ENCODE measurements around the gene DDX39B.

The DDX39B gene

DNA sequence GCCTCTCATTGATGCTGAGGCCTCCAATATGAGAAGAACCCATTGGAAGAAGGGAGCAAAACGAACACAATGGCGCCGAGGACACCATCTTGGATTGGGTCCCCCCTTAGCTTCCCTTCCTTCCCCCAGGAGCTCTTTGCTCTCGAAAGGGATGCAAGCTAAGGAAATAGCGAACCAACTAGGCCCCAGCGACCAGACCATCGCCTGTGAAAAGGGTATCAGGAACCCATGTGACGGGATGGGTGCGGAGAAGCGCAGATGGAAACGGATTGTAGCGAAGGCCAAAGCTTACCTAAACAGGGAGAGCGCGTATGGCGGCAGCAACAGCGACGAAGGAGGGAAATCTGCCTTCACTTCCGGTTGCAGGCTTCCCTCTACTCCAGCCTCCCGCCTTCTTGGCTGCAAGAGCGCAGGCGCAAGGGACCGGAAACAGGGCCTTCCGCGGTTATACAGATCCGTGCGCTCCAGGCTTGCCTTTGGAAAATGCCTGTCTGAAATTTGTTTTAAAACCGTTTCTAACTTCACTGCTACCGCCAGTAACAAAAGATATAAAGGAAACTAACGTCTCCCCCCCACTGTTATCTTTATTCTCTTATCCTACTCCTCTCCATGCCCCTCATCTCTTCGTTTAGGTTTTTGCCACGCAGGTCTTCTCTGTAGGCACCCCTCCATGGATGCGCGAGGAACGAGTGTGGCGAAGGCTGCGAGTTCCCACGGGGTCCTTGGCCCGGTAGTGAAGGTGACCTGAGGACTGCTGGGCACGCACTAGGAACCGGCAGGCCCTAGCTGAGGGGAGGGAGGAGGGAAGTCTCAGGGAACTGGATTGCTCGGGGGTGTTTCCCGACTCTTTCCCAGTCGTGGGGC, at the start of gene DDX39B (continued):
- TF ChIP-seq ZNF211 (tag by site-specific recombination; IDR thresholded peaks at IDR 0.05; ENCODE audit: low read depth) (no peak), ZFP41 (tag by site-specific recombination; IDR thresholded peaks at IDR 0.05; ENCODE audit: borderline replicate concordance) (no peak), ZNF311 (tag by site-specific recombination; IDR thresholded peaks at IDR 0.05; ENCODE audit: borderline replicate concordance) (no peak), ZNF768 (tag by site-specific recombination; IDR thresholded peaks at IDR 0.05) (no peak), ZNF677 (tag by site-specific recombination; IDR thresholded peaks at IDR 0.05) (no peak), ZNF169 (tag by site-specific recombination; IDR thresholded peaks at IDR 0.05) (no peak), ZNF843 (tag by site-specific recombination; IDR thresholded peaks at IDR 0.05) (0 out of 2 replicates have a peak, but pooled peaks have one; percentile 23), TRIM28 (IDR thresholded peaks at IDR 0.05; ENCODE audit: borderline replicate concordance, low read length) (peak; percentile 44; the same call in 1 of the 2 replicates), ZNF791 (tag by site-specific recombination; IDR thresholded peaks at IDR 0.05) (no peak), BCL11A (tag by site-specific recombination; IDR thresholded peaks at IDR 0.05; ENCODE audit: low read depth) (no peak), ZFP37 (tag by site-specific recombination; IDR thresholded peaks at IDR 0.05) (peak; percentile 97; the same call in 1 of the 2 replicates), ZNF76 (tag by site-specific recombination; IDR thresholded peaks at IDR 0.05; ENCODE audit: borderline replicate concordance, low read depth) (peak; percentile 87), ZNF621 (tag by site-specific recombination; IDR thresholded peaks at IDR 0.05) (no peak), KLF8 (tag by site-specific recombination; IDR thresholded peaks at IDR 0.05) (no peak; the same call in none of the 2 replicates), BCL11B (tag by site-specific recombination; IDR thresholded peaks at IDR 0.05; ENCODE audit: low read depth) (no peak), ZNF112 (tag by site-specific recombination; IDR thresholded peaks at IDR 0.05) (no peak), ZBTB8A (tag by site-specific recombination; IDR thresholded peaks at IDR 0.05) (peak; percentile 54; the same call in 1 of the 2 replicates), ZEB2 (tag by site-specific recombination; IDR thresholded peaks at IDR 0.05) (peak; percentile 91), ZNF132 (tag by site-specific recombination; IDR thresholded peaks at IDR 0.05; ENCODE audit: borderline replicate concordance) (no peak), ZNF510 (tag by site-specific recombination; IDR thresholded peaks at IDR 0.05; ENCODE audit: insufficient replicate concordance) (no peak), ZBTB21 (tag by site-specific recombination; IDR thresholded peaks at IDR 0.05) (peak; percentile 76), HOXC10 (CRISPR knock-in tag; IDR thresholded peaks at IDR 0.05) (0 out of 2 replicates have a peak, but pooled peaks have one; percentile 91), ZNF23 (tag by site-specific recombination; IDR thresholded peaks at IDR 0.05; ENCODE audit: borderline replicate concordance) (no peak), ZNF146 (tag by site-specific recombination; IDR thresholded peaks at IDR 0.05) (no peak), ZNF48 (tag by site-specific recombination; IDR thresholded peaks at IDR 0.05) (no peak), KLF10 (tag by site-specific recombination; IDR thresholded peaks at IDR 0.05) (0 out of 2 replicates have a peak, but pooled peaks have one; percentile 54), GLIS2 (tag by site-specific recombination; IDR thresholded peaks at IDR 0.05) (peak; percentile 30; the same call in 1 of the 2 replicates), ZNF37A (tag by site-specific recombination; IDR thresholded peaks at IDR 0.05) (no peak), ZNF366 (tag by site-specific recombination; conservative IDR thresholded peaks at IDR 0.05) (peak; percentile 78)
- TF ChIP-seq, protein P1, sequence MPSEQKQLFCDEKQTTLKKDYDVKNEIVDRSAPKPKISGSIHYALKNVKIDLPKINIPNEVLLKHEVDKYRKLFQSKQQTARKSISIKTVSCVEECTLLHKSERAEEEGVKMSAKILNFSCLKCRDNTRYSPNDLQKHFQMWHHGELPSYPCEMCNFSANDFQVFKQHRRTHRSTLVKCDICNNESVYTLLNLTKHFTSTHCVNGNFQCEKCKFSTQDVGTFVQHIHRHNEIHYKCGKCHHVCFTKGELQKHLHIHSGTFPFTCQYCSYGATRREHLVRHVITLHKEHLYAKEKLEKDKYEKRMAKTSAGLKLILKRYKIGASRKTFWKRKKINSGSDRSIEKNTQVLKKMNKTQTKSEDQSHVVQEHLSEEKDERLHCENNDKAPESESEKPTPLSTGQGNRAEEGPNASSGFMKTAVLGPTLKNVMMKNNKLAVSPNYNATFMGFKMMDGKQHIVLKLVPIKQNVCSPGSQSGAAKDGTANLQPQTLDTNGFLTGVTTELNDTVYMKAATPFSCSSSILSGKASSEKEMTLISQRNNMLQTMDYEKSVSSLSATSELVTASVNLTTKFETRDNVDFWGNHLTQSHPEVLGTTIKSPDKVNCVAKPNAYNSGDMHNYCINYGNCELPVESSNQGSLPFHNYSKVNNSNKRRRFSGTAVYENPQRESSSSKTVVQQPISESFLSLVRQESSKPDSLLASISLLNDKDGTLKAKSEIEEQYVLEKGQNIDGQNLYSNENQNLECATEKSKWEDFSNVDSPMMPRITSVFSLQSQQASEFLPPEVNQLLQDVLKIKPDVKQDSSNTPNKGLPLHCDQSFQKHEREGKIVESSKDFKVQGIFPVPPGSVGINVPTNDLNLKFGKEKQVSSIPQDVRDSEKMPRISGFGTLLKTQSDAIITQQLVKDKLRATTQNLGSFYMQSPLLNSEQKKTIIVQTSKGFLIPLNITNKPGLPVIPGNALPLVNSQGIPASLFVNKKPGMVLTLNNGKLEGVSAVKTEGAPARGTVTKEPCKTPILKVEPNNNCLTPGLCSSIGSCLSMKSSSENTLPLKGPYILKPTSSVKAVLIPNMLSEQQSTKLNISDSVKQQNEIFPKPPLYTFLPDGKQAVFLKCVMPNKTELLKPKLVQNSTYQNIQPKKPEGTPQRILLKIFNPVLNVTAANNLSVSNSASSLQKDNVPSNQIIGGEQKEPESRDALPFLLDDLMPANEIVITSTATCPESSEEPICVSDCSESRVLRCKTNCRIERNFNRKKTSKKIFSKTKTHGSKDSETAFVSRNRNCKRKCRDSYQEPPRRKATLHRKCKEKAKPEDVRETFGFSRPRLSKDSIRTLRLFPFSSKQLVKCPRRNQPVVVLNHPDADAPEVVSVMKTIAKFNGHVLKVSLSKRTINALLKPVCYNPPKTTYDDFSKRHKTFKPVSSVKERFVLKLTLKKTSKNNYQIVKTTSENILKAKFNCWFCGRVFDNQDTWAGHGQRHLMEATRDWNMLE (tag by site-specific recombination; conservative IDR thresholded peaks at IDR 0.05; ENCODE audit: low read depth): peak; percentile 88
- TF ChIP-seq, protein P2, sequence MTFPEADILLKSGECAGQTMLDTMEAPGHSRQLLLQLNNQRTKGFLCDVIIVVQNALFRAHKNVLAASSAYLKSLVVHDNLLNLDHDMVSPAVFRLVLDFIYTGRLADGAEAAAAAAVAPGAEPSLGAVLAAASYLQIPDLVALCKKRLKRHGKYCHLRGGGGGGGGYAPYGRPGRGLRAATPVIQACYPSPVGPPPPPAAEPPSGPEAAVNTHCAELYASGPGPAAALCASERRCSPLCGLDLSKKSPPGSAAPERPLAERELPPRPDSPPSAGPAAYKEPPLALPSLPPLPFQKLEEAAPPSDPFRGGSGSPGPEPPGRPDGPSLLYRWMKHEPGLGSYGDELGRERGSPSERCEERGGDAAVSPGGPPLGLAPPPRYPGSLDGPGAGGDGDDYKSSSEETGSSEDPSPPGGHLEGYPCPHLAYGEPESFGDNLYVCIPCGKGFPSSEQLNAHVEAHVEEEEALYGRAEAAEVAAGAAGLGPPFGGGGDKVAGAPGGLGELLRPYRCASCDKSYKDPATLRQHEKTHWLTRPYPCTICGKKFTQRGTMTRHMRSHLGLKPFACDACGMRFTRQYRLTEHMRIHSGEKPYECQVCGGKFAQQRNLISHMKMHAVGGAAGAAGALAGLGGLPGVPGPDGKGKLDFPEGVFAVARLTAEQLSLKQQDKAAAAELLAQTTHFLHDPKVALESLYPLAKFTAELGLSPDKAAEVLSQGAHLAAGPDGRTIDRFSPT (tag by site-specific recombination; IDR thresholded peaks at IDR 0.05): no peak
- TF ChIP-seq, protein P3, sequence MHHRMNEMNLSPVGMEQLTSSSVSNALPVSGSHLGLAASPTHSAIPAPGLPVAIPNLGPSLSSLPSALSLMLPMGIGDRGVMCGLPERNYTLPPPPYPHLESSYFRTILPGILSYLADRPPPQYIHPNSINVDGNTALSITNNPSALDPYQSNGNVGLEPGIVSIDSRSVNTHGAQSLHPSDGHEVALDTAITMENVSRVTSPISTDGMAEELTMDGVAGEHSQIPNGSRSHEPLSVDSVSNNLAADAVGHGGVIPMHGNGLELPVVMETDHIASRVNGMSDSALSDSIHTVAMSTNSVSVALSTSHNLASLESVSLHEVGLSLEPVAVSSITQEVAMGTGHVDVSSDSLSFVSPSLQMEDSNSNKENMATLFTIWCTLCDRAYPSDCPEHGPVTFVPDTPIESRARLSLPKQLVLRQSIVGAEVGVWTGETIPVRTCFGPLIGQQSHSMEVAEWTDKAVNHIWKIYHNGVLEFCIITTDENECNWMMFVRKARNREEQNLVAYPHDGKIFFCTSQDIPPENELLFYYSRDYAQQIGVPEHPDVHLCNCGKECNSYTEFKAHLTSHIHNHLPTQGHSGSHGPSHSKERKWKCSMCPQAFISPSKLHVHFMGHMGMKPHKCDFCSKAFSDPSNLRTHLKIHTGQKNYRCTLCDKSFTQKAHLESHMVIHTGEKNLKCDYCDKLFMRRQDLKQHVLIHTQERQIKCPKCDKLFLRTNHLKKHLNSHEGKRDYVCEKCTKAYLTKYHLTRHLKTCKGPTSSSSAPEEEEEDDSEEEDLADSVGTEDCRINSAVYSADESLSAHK (tag by site-specific recombination; IDR thresholded peaks at IDR 0.05): peak; percentile 7; the same call in 1 of the 2 replicates
